BE2C (cell line): Measurements from ENCODE around the gene ACTR2.

ENCODE experiments used
- DNase-seq: peaks from one replicate; pipeline ENCODE4 v3.0.0-alpha.2; 2020
- H3K27me3 ChIP-seq: fragments of 250-450 bp; sonication (Bioruptor Pico); 2 replicates; pipeline ENCODE4 v1.5.1; 2020; ENCODE audit warnings: mild to moderate bottlenecking
- H3K36me3 ChIP-seq: fragments of 250-450 bp; sonication (Bioruptor Pico); 2 replicates; pipeline ENCODE4 v1.5.1; 2020; ENCODE audit warnings: mild to moderate bottlenecking
- H3K4me1 ChIP-seq: fragments of 250-450 bp; sonication (Bioruptor Pico); 2 replicates; pipeline ENCODE4 v1.5.1; 2020
- H3K4me3 ChIP-seq: 2 replicates; pipeline ENCODE4 v1.5.1; 2011; ENCODE audit warnings: low read depth, low read length
- H3K9me3 ChIP-seq: fragments of 250-450 bp; sonication (Bioruptor Pico); 2 replicates; pipeline ENCODE4 v1.5.1; 2020
- CTCF ChIP-seq: IDR thresholded peaks from 2 replicates; pipeline ENCODE4 v1.5.1; 2012; ENCODE audit warnings: mild to moderate bottlenecking, low read depth, low read length

The ACTR2 gene

GRCh38 chr2:65193446-65193845 lies 34.2 kb upstream of the ACTR2 start:
- no peaks in the 10 kb centered on the region for H3K4me1 ChIP-seq
- DNase-seq = no peak
- no peak for TF ChIP-seq CTCF
- H3K27me3 ChIP-seq = no peaks in the 10 kb centered on the region
- H3K36me3 ChIP-seq = no peaks in the 10 kb centered on the region
- H3K4me3 ChIP-seq = no peak overlapping the region
- no peaks in the 10 kb centered on the region for H3K9me3 ChIP-seq

- DNase-seq = no peak
- no peaks in the 10 kb centered on the region for H3K27me3 ChIP-seq
- TF ChIP-seq CTCF = no peak
- no peak overlapping the region for H3K4me3 ChIP-seq
- no peaks in the 10 kb centered on the region for H3K36me3 ChIP-seq
- no peaks in the 10 kb centered on the region for H3K9me3 ChIP-seq
- H3K4me1 ChIP-seq = no peaks in the 10 kb centered on the region
Observed at GRCh38 chr2:65198737-65199136, 28.9 kb upstream of the ACTR2 start.

GRCh38 chr2:65199166-65199565 lies 28.5 kb upstream of the ACTR2 start:
- no peak overlapping the region for H3K4me3 ChIP-seq
- H3K4me1 ChIP-seq = no peaks in the 10 kb centered on the region
- DNase-seq = no peak
- no peak for TF ChIP-seq CTCF
- H3K36me3 ChIP-seq = no peaks in the 10 kb centered on the region
- no peaks in the 10 kb centered on the region for H3K9me3 ChIP-seq
- no peaks in the 10 kb centered on the region for H3K27me3 ChIP-seq

GRCh38 chr2:65199891-65200290 lies 27.7 kb upstream of the ACTR2 start:
- H3K4me1 ChIP-seq = no peaks in the 10 kb centered on the region
- no peaks in the 10 kb centered on the region for H3K36me3 ChIP-seq
- DNase-seq = no peak
- H3K27me3 ChIP-seq = no peaks in the 10 kb centered on the region
- H3K4me3 ChIP-seq = no peak overlapping the region
- no peak for TF ChIP-seq CTCF
- no peaks in the 10 kb centered on the region for H3K9me3 ChIP-seq

- TF ChIP-seq CTCF = no peak
- Histone ChIP-seq H3K9me3 (no peaks in the 10 kb centered on the region), H3K36me3 (no peaks in the 10 kb centered on the region), H3K4me3 (no peak overlapping the region), H3K4me1 (no peaks in the 10 kb centered on the region), H3K27me3 (no peaks in the 10 kb centered on the region)
- peak; percentile 8 for DNase-seq
Observed at GRCh38 chr2:65204461-65205210, 23.0 kb upstream of the ACTR2 start.

GRCh38 chr2:65212115-65212514 lies 15.5 kb upstream of the ACTR2 start:
- no peaks in the 10 kb centered on the region for H3K4me1 ChIP-seq
- no peak for TF ChIP-seq CTCF
- no peak for DNase-seq

More at GRCh38 chr2:65212115-65212514, 15.5 kb upstream of the ACTR2 start:
- Histone ChIP-seq H3K4me3 (no peak overlapping the region), H3K36me3 (no peaks in the 10 kb centered on the region), H3K27me3 (no peaks in the 10 kb centered on the region), H3K9me3 (no peaks in the 10 kb centered on the region)
